Stimulated activated CD4-positive, alpha-beta T cell treated with anti-CD3 and anti-CD28 coated beads, Interleukin-12 subunit alpha, Interleukin-12 subunit beta, amount 100 ng/mL, for 24 hours (primary cell): Measurements from ENCODE around the gene PLCE1.

Source experiments
- DNase-seq, 2 experiments: peaks; one replicate each; pipeline ENCODE4 v3.0.0-alpha.2; 2020; ENCODE audit warnings: low read depth in 2 of 2

The PLCE1 gene

DNA sequence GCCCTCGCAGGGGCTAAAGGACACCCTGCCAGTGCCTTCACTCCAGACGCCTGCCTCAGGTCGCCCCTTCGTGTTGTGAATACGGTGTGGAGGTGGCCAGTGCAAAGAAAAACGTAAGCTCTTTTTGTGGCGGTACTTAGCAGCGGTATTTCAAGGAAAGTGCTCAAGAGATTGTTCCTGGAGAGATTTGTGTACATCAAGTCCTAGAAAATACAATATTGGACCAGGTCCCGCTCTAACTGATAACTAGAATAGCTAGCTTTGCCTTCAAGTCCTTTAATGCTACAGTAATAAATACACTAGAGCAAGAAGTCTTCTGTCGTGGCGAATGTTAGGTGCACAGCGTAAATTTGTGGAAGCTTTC, 689 bp downstream of the PLCE1 start:
- no peak for DNase-seq

DNA sequence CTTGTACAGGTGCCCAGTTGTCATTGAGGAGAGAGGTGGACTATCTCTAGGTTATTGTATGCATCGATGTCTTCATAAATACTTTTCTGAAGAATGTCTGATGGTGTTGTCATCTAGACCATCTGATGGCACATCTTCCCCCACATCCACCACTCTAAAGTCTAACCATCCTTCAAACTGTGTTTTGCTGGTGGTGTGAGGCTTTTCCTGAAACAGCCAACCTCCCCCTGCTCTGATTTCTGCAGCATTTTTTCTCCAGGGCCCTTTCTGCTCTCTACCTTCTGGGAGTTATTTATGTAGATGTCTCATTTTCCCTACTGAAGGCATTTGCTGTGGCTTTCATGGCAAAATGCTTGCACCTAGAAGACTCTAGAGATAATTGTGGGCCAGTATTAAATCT, 1.5 kb downstream of the PLCE1 start:
- DNase-seq = no peak

DNA sequence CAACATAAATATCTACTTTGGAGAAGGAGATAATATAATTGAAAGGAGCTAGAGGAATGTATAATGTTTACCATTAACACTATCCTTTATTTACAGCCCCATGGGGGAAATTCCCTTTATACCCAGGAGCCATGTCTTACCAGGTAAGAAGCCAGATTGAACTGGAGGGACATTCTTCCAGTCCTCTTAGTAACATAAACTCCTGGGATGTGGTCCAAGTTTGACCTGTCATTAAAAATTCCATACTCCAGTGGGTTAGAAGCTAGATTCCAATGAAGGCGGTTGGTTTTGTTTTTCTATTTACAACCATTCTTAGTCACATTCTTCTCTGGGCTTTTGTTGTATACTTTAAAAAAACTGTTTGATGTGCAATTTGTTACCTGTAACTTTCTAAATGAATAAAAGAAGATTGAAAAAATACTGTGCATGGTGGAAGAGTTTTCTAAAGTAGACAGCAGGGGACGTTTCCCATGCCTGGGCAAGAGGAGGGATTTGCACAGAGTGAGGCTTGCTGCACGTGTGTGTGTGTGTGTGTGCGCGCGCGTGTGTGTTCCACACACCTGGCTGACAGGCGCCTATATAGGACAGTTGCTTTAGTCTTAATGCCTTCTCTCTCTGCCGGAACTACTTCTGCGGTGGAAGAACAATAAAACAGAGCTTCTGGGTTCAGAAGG, 2.0 kb downstream of the PLCE1 start:
- no peak for DNase-seq

DNA sequence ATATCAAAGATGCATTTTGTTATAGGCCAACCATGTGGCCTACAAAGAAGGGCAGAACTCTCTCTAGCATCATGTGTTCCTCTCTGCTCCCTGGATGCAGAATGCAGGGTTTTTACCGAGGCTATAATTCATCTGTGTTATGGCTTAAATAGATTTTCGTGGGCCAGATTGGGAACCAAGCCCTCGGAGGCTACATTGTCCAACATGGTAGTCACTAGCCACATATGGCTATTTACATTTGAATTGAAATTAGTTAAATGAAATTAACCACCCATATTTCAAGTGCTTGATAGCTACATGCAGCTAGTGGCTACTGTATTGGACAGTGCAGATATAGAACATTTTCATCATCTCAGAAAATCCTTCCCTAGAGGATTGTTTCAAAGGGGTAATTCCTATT, 2.8 kb downstream of the PLCE1 start:
- DNase-seq = no peak

DNA sequence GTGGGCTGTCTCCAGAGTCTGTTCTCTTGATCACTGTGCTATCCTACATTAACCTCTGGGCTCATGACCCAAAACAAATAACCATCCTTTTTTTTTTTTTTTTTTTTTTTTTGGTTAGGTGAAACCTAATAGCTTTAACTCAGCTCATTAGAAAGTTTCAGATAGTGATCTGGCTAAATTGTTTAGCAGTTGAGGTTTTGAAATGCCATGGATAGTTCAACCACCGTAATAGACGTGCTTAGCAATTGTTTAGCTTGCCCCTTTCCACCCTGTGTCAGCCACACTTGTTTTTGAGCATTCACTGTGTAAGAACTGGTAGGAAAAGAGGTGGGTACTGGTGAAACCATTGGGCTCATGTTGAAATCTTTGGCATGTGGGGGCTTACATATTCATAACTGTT, 3.8 kb downstream of the PLCE1 start:
- no peak for DNase-seq

DNA sequence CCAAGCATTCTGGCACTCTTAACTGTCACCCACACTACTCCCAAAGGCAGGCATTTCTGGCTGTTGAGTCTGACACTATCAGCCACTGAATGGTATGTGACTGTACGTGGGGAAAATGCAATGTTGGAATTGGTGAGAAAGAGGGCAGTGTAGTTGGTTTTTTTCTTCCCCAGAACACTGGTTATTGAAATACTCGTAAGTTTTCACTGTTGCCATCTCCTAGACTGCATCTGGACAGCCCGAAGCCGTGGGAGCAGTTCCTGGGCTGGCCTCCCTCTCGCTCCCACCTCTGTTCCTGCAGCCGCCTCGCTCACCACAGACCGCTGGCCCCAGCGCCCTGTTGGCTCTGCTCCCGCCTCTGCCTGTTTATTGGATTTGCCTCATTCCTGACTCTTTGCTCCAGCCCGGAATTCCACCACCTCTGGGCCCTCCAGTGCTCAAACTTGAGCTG, 5.7 kb downstream of the PLCE1 start:
- DNase-seq = no peak

DNA sequence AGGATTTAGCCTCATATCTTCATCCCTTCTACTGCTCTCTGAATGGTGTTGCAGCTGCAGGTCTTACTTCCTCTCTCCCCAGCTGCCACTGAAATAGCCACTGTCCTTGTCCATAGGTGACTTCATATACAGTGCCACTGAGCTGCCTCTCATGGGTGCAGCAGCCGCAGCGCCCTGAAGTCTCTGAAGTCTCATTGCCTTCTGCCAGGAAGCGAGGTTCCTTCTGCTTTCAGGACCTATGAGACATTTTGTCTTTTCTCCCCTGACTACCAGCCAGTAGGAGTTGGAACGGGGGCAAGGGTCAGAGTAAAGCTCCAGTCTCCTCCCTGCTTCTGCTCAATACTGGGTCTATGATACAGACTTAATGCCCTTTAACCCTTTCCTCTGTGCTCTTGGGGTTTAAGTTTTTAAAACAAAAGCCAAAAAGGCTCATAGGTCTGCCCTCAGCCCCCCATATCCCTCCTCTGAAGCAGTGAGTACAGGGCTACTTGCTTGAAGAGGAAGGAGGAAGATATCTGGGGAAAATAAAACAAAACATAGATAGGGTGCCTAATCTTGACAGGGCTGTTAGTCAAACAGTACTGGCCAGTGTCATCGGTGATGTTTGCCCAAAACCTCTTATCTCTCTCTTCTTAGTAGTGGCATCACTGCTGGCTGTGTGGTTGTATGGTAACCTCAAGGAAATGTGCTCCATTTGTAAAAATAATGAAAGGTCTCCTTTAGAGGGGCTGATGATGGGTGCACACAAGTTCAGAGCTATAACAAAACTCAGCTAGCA, 7.1 kb downstream of the PLCE1 start:
- DNase-seq = no peak

DNA sequence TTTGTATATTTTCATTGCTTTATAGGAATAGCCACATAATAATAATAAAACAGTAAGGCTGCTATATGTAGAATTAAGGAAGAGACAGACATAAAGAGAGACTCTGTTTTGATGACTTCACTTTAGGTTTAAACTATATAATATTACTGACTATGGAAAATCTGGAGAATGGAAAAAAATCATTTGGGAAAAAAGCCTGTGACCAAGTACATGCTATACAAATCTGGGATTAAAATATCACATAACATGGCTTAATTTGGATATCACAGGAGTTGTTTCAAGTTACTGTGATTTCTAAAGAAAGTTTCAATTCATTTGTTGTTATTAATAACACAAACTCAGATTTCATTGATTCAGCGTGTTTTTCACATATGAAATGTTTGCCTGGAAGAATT, 7.7 kb downstream of the PLCE1 start:
- no peak for DNase-seq

DNA sequence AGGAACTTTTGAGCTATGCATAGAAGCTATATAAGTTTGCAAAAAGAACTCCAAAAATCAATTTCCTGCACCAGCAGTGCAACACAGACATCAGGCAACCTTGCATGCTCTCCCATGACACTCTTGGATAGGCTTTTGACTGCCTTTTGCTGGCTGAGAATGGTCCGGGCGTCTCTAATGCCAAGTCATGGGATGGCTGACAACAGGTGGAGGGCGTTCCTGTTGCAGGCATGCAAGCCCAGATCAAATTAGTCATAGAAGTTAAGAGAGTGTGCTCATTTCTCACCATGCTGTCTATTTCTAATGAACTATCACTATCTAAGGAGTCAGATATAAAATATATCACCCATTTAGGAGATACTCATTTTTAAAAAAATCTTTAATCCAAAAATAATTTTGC, 8.4 kb downstream of the PLCE1 start:
- no peak for DNase-seq

DNA sequence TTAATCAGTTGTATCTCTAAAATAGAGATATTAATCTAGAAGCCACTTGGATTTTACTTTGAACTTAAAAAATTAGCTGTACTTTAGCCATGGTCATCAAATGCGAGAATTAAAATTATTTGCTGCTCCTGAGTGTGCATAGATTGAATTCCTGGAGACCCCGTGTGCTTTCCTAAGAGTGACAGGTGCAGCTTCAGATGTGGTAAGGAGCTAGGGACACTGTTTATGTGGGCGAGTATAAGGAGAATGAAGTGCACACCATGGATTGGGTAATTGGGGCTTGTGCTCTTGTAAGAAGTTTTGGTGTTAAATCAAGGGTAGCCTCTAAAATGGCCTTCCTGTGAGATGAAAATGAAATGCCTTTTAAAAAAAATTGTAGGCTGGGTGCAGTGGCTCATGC, 9.8 kb downstream of the PLCE1 start:
- DNase-seq = no peak

DNA sequence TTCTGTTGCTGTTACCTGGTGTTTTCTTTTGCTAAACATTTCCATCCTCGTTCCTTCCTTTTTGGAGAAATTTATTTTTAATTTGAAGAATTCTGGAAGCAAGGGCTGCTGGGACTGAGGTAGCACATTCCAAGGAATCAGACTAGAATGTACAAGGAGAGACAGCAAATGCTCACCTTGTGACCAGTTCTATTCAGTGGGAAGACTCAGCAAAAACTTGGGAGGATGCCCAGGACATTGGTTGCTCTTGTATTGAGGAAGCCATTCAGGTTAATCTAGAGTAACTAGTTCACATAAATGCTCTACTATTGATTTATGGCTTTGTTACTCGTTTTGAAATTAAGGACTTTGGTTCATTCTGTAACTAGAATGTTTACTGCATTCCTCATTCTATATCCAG, 11.3 kb downstream of the PLCE1 start:
- DNase-seq = no peak

DNA sequence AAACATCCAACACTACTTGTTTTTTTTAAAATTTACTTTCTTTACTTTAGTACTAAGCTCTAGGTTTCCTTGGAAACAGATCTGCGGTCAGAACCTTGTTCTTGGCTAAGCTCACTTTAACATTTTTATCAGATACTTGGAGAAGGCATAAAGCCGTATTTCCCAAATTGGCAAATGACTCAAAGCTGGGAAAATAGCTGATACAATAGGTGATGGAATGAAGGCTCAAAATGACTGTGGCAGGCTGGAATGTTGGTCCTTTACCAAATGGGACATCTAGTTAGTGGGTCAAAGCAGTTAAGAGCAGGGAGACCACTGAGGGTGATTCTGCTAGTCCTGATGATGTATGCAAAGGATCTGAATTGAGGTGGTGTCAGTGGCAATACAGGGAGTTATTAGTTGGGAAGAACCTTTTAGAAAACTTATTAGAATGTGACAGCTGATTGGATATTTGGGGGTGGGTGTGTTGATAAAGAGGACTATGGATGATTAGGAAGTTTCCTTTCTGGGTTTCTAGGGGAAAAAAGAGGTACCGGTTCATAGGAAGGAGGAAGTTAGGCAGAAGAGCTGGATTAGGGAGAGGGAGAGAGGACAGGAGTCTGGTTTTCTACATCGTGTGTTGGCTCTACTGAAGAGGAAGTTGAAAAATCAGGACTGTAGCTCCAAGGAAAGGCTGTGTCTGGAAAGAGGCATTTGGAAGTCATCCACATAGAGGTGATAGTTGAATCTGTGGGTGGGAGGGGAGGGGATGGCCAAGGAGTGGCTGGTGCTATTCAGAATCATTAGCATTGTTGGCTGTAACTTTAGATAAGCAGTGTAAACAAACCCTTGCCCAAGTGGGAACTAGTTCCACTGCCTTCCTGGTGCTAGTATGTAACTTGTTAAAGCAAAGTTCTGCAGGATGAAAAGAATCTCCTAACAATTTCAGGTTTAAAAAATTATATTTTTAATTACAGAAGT, 13.1 kb downstream of the PLCE1 start:
- no peak for DNase-seq

DNA sequence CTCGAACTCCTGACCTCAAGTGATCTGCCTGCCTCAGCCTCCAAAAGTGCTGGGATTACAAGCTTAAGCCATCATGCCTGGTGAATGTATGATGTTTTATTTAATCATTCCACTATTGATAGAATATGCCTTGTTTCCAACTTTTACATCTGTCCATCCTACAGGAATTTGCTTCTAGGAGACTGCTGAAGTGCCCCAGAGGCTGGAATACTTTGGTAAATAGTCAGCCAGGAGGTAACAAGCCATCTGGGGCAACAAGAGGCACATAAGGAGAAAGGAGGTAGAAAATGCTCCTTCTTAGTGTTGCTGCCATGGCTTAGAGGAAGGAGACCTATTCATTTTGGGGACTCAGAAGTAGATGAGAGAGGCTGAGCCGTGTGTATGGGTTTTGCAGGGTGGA, 14.8 kb downstream of the PLCE1 start:
- DNase-seq = no peak

DNA sequence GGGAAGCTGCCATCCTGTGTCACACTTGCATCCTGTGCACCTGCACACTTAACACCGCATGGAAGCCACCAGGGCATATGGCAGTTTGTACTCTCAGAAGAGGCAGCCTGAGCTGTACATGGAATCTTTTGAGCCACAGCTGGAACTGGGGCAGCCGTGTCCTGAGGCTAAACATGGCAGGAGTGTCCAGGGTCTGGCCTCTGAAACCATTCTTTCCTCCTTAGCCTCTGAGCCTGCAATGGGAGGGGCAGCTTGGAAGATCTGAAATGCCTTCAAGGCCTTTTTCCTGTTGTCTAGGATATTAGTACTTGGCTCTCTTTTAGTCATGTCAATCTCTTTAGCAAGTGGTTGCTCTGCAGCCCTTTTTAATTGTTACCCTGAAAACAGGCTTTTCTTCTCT, 16.4 kb downstream of the PLCE1 start:
- DNase-seq = no peak

DNA sequence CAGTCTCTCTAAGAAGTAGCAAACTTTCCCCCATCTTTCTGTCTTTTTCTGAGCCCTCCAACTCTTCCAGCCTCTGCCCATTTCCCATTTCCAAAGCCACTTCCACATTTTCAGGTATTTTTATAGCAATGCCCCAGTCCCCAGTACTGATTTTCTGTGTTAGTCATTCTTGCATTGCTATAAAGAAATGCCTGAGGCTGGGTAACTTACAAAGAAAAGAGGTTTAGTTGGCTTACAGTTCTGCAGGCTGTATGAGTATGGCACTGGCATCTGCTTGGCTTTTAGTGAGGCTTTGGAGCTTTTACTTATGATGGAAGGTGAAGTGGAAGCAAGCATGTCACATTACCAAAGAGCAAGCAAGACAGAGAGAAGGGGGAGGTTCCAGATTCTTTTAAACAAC, 17.2 kb downstream of the PLCE1 start:
- DNase-seq = no peak

DNA sequence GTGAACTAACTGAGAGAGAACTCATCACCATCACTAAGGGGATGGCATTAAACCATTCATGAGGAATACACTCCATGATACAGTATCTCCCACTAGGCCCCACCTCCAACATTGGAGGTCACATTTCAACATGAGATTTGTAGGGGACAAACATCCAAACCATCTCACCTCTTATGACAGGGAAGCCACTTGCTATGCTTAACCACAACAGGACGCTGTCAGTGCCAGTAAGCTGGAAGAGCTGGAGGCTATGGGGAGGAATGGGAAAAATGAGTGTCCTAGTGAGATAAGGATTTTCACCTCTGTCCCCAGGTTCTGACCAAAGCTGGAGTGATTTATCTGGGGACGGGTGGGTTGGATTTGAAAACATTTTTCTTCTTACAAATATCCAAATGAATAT, 17.6 kb downstream of the PLCE1 start:
- no peak for DNase-seq

DNA sequence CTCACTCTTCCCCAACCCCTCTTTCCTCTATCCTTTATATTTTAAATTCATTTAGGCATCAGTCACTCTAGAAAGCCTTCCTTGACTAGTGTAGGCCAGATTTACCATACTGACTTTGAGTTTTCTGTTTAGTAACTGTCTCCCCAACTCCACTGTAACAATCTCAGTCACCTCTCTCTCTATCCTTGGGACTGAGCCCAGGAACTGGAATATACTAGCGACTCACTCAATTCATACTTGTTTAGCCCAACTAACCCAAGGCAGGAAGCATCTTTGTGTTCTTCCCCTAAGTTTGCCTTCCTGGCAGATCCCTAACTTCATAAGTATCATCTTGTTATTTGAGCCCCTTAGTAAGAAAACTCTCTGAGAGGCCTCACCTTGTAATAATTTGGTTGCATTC, 19.1 kb downstream of the PLCE1 start:
- DNase-seq = no peak

DNA sequence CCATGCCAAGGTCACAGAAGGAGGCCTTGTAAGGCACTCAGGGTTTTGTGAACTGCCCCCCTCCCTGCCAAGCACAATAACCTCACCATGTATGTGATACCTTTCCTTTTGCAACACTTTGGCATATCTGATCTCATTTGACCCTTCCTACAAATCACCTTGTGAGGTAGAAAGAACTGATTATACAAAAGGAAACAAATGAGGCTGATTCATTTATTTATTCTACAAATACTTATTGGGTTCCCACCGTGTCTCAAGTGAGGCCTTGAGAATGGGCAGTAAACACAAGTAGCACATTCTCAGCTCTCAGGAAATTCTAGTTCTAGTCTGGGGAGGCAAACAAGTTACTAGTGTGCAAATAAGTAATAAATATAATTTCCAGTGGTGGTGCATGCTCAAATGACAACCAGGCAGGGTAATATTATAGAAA, 19.6 kb downstream of the PLCE1 start:
- DNase-seq = no peak

DNA sequence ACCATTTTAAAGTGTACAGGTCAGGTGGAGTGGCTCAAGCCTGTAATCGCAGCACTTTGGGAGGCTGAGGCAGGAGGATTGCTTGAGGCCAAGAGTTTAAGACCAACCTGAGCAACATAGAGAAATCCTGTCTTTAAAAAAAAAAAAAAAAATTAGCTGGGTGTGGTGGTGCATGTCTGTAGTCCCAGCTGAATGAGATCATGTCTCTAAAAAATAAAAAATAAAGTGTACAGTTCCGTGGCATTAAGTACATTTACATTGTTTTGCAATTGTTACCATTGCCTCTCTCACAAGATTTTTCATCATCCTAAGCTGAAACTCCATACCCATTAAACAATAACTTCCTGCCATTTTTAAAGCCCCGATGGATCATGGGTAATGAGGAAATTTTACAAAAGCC, 20.6 kb downstream of the PLCE1 start:
- DNase-seq = no peak

DNA sequence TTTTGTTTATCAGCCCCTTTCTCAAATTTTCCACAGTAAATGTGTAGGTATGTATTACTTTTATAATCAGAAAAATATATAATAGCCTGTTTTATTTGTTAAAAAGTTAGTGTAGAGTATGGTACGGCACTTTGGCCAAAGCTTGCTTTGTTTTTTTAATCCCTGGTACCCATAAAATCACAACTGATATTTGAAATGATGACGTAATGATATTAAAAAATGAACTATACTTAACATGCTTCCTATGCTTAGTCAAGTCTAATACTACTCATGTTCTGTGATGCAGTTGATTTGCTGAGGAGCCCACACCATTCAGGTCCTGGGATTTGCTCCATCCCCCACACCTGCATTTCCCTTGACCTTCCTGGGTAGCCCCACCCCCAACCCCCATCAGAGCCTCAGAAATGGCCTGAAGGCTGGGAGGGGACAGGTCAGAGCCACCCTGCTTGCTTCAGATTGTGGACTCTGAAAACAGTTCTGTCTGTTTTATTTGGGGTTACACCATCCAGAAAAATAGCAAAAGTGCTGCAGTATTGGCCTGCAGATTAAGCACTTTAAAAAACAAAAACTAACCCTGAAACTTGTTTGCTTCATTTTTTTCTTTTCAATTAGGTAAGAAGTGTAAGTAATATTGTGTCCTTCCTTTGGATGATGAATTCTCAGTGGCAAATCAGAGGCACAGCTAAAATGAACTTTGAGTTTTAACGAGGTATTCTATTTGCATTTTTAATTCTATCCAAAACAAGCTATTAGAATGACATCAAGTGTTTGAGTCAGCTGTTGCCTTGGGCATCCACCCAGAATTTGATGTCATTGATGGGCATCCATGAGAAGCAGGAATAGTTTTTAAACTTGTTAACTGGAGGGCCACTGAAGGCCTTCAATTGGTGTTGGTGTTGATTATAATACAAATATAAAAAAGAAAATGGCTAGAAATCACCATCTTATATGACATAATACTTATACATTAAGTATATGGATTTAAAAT, 23.3 kb downstream of the PLCE1 start:
- DNase-seq = no peak

DNA sequence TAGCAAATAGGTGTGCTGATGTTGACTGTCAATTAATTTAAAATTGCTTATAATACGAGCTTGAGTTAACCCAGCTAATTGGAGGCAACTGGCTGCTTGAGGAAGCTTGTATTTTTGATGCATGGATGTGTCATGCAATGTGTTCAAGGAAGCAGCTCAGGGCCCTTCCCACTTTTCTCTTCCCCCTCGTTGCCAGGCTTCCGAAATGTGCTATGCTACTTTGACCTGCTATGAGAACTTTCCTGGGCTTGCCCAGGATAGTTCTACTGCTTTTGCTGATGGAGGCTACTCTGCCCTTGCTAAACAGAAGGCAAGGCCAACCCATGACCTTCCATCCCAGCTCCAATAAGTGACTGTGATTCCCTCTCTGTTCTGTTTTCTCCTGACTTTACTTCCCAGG, 24.4 kb downstream of the PLCE1 start:
- no peak for DNase-seq
